NB4 (cell line): ENCODE data around the gene KRT2.

Source experiments
- POLR2A ChIP-seq: IDR thresholded peaks from 2 replicates; pipeline ENCODE4 v1.6.1; 2011; ENCODE audit warnings: mild to moderate bottlenecking; ENCODE audit not compliant: insufficient read length; ENCODE audit errors: extremely low read depth
- TF ChIP-seq, protein P1 (sequence below): IDR thresholded peaks from 2 replicates; pipeline ENCODE4 v1.6.1; 2011; ENCODE audit warnings: low read depth, low read length
- TF ChIP-seq, protein P2 (sequence below): IDR thresholded peaks from one replicate; pipeline ENCODE4 v1.5.1; 2012; ENCODE audit warnings: low read depth, low read length

DNA sequence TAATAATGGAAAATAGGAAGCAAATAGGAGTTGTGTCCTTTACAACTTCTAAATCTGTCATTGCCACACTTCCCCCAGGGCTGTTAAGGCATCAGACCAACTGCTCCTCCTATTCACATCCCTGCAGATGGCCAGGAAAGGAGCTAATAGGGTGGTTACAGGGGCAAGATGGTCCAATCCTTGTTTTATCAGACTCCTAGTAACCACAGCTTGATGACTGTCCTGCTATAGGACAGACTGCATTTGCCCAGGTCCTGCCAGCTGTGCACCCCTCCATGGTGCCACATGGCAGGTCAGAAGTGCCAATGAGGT is 10.9 kb upstream of the KRT2 start:
- TF ChIP-seq, protein P1, sequence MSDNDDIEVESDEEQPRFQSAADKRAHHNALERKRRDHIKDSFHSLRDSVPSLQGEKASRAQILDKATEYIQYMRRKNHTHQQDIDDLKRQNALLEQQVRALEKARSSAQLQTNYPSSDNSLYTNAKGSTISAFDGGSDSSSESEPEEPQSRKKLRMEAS, result no peak
- TF ChIP-seq, protein P2, sequence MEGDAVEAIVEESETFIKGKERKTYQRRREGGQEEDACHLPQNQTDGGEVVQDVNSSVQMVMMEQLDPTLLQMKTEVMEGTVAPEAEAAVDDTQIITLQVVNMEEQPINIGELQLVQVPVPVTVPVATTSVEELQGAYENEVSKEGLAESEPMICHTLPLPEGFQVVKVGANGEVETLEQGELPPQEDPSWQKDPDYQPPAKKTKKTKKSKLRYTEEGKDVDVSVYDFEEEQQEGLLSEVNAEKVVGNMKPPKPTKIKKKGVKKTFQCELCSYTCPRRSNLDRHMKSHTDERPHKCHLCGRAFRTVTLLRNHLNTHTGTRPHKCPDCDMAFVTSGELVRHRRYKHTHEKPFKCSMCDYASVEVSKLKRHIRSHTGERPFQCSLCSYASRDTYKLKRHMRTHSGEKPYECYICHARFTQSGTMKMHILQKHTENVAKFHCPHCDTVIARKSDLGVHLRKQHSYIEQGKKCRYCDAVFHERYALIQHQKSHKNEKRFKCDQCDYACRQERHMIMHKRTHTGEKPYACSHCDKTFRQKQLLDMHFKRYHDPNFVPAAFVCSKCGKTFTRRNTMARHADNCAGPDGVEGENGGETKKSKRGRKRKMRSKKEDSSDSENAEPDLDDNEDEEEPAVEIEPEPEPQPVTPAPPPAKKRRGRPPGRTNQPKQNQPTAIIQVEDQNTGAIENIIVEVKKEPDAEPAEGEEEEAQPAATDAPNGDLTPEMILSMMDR, result no peak
- no peak for TF ChIP-seq POLR2A
